NCI-H187 (cell line): ENCODE data around the gene IQCE.

Experiments
- DNase-seq, 2 experiments: peaks; one replicate each; lab custom pipeline; 2025; lab: John Stamatoyannopoulos, UW

The IQCE gene

GRCh38 chr7:2663121-2663886, 104.5 kb downstream of the IQCE start:
- DNase-seq = no peak

GRCh38 chr7:2663960-2664359, 105.2 kb downstream of the IQCE start:
- no peak for DNase-seq
